Left lobe of liver (tissue), 2 donors: ENCODE measurements around the gene WNT7B. TPM values are rescaled to one million over a fixed set of nuclear protein-coding genes. Genes with fewer than 3 reads are reported as not detected.

ENCODE experiments used
- ATAC-seq: fragments of 200-7000 bp; cut with Tn5 transposase; one replicate; pipeline ENCODE4 v1.9.1; 2020; ENCODE audit warnings: mild to moderate bottlenecking, moderate library complexity
- DNase-seq: peaks from one replicate; pipeline ENCODE4 v3.0.0-alpha.2; 2020; ENCODE audit warnings: low spot score
- total RNA-seq: library from RNA; stranded (reverse); gene quantifications from one replicate; pipeline ENCODE4 v1.2.1, GENCODE V29; 2021
- donor health status: DM: no; HTN: no; CAD: no; lungs with moderate emphysema.
- donor health status: DM: no; HTN: yes; CAD: no.

Gene WNT7B
- total RNA-seq, 1 donor from 2014 or later = 0.08 TPM

DNA sequence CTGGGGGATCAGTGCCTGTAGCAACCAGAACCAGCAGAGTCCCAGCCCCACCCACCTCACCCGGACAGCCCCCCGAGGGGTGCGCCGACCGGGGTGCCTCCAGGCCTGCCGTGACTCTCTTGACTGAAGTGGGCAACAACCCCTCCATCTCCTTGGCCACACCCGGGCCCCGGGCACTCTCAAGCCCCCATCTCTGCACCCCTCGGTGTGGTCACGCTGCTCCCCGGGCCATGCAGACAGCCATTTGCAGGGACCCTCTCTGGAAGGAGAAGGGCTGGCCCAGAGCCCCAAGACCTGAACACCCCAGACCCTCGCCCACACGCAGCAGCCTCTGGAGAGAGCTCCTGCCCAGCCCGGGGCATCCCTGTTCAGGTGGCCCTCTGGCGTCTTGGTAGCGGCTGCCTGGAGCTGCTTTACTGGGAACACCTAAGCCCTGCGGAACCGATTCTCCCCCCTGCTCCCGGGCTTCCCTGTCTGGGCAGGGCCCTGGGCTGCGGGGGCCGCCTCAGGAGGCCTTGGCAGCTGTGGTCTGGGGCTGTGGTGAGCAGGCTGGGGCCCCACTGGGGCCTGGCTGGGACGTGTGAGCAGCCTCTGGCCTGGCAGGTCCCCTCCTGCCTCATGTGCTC lies 84.9 kb downstream of the WNT7B start:
- DNase-seq = no peak

DNA sequence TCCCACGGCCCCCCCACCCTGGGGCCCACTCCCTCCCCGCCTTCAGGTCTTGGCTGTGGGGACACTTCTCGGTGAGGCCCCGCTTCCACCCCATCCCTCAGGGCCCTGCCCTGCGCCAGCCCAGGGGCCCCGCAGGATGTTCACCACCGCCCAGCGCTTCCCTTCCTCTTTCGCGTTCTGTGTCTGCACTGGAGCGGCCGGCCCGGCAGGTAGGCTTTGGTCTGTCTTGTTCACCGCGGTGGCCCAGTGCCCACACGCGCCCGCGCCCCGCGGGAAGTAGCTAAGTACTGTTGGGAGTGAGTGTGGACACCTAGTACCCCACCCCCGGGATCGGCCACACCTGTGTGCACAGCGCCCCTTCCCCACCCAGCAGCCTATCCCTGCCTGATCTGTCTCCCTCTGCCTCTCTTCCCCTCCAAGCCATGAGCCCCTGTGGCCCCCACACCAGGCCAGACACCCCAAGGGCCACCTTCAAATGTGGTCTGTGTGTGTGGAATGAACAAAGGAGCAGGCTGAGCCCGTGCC lies 85.4 kb downstream of the WNT7B start:
- no peak for DNase-seq
- ATAC-seq = no peak

More for the DNA sequence above, 84.9 kb downstream of the WNT7B start:
- ATAC-seq = no peak

DNA sequence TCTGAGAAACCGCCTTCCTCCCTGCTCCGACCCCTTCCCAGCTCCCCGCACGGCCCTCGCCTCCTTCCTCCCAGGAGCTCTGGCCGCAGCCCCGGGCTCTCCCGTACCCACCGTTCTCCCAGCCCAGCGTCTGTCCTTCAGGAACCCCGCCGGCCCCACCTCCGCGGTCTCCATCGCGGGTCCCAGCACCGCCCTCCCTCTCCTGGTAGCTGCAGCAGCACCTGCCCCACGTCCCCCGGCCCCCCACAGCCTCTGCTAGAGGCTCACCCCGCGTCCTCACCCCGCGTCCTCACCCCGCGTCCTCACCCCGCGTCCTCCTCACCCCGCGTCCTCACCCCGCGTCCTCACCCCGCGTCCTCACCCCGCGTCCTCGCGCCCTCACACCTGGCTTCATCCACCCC lies 85.9 kb downstream of the WNT7B start:
- ATAC-seq = no peak
- no peak for DNase-seq

DNA sequence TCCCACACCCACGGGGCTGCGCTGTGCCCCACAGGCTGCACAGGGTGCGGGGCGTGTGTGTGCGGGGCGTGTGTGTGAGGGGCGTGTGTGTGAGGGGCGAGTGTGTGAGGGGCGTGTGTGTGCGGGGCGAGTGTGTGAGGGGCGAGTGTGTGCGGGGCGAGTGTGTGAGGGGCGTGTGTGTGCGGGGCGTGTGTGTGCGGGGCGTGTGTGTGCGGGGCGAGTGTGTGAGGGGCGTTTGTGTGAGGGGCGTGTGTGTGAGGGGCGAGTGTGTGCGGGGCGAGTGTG lies 86.7 kb downstream of the WNT7B start:
- ATAC-seq (no peak), DNase-seq (no peak)

DNA sequence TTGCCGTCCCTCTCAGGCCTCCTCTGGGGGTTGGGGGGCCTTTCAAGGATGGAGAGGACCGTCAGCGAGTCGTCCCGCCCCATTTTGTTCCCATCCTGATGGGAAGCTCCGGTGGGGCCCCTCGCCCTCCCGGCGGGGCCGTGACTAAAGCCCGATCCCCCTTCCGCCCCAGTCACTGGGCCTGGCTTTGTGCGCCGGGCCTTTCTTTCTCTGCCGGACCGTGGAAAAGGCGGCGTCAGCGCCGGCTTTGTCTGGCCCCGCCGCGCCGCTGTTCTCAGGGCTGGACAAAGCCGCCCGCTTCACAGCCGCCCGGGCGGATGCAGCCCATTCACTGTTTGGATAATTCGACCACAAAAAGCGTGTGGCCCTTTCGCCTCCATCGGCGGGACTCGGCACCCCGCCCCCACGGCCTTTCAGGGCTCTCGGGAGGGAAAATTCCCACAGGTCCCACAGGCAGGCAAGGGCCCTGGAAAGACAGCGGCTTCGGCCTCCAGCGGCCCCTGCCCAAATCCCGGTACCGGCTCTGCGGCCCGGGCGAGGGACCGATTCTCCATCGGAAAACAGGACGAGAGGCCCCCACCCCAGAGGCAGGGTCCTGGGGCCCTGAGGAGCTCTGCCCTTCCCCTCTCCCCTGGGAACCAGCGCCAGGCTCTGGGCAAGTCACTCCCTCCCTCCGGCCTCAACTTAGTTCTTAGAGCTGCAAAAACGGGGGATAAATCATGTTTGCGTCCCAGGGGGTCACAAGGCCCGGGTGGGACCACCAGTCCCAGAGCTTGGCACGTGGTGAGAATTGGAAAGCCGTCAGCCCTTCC lies 87.2 kb downstream of the WNT7B start:
- ATAC-seq = no peak
- no peak for DNase-seq

DNA sequence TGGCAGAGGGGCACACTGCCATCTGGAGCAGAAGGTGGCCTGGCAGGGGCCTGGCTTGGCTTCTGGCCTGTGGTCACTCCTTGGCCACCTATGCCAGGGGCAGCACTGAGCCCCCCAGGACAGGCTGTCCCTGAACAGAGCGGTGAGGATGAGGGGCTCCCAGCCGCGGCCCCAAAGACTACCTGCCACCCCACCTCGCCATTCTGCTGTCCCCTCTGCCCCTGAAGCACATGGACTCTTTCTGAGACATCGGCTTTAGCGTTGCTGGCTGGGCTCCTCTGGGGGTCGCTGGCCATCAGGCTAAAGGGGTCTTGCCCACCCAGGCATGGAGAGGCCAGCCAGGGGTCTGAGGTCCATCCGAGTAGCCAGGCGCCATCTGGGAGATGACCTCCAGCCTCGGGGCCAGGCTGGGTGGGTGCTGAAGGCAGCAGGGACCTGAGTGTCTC lies 87.8 kb downstream of the WNT7B start:
- DNase-seq = no peak
- ATAC-seq = no peak

DNA sequence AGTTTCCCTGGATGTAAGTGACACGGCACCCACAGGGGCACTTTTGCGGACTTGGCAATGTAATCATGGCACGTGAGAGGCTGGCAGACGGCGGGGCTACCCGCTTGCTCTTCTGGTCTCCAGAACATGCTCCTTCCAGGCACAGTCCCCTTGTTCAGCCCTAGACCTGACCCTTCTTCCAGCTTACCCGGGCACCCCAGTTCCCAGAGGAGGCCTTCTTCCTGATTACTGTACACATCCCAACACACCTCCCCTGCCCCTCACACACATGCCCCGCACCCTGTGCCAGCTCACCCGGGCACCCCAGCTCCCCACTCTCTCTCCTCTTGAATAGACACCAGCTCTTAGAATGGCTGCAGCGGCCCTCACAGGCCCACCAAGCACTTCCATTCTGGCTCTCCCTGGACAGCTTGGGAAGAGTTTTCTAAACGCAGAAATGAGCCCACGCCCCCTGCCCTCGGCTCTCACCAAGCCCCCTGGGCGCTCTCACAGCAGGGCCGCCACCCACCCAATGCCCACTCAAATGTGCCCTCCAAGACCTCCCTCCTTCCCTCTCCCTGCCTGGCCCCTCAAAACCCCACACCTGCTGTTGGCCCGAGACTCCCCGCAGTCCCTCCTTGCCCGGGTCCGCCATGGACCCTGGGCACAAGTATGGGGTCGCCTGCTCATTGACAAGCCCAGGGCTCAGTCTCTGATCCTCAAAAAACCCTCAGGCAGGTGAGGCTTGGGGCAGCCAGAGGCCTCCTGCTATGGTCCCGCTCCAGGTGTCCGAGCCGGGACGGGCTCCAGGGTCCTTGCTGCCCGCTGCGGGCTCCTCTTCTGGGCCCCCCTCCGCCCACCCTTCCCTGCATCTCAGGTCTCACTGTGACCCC lies 88.5 kb downstream of the WNT7B start:
- ATAC-seq (no peak), DNase-seq (no peak)

DNA sequence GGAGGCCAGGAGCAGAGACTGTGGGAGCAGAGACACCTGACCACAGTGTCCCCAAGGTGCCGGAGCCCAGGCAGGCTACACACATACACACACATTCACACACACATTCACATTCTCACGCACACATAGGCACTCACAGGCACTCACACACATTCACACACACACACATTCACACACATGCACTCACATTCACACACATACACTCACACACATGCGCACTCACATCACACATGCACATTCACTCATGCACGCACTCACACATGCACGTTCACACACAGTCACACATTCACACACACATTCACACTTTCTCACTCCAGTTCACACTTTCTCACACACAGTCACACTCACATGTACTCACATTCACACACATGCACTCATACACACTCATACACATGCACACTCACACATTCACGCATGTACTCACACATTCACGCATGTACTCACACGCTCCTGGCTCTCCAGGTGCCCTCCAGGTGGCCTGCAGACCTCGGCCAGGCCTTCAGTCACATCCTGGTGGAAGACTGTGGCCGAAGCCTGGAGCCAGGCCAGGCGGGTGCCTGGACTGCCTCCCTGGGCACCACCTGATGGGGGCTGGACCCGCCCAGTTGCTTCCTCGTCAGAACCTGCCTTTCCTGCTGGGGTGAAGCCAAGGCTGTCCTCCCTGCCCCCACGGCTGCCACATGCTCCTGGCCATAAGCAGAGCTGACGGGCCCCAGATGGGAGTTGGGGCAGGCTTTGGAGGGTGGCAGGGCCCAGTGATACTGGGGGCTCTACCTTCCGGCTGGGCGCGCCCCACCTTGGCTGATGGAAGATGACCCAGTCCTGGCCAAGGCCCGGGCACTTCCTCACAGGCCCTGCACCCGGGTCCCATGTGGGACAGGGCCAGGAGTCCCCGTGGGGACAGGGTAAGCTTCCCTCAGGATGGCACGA lies 89.5 kb downstream of the WNT7B start:
- ATAC-seq = no peak
- no peak for DNase-seq

DNA sequence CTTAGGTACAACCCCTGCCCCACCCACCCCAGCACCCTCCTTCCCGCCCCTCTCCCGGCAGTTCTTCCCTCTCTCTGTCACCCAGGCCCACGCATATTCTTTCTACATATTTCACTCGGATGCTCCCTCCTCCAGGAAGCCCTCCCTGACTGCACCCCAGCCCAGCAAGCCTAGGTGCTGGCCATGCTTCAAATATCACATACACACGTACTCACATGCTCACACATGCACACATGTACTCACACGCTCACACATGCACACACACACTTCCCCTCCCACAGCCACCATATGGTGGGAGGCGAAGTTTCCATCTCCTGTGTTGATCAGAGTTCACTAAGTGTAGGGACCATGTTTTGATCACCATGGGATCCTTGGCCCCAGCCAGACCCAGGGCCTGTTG lies 90.4 kb downstream of the WNT7B start:
- ATAC-seq (no peak), DNase-seq (no peak)

DNA sequence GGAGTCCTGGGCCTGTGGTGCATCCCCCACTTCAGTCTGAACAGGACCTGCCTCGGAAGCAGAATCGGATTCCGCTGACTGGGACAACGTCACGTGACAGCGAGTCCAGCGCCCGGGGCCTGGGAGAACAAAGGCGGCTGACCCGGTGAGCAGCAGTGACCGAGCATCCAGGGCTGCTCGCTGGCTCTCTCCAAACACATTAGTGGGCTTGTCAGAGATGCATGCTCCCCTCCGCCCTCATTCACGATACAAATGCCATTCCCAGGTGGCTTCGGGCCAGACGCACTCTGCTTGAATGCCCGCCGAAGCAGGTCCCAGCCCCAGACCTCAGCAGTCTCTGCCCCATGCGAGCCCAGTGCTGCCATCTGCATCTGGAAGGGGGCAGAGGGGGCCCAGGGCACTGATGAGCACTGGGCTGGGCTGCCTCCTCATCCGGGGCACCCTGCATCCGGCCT lies 91.0 kb downstream of the WNT7B start:
- no peak for DNase-seq
- ATAC-seq = no peak

DNA sequence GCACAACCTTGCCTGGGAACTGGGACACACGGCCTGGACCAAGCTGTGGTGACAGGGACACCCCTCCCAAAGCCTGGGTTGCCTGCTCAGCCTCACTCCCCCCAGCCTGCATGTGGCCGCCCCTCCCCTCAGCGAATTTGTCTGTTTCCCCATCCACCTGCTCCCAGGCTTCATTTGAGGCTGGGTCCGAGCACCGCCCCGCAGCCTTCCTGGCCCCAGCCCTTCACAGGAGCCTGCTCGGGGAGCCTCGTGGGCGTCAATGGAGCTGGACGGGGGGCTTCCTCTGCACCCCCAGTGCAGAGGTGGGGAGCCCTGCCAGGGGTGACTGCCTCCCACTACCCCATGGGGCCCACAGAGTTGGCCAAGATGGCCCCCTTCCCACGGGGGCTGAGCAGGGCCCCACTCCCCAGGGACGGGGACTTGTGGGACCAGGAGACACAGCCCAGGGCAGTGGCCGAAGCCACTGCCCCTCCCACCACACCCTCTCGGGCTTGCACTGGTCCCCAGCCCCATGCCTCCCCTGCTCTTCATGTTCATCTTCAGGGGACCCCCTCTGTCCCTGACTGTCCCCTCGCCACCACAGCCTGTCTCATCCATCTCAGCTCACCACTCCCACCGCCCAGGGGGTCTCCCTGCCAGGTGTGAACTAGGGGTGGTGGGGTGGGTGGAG lies 91.7 kb downstream of the WNT7B start:
- DNase-seq (no peak), ATAC-seq (no peak)

DNA sequence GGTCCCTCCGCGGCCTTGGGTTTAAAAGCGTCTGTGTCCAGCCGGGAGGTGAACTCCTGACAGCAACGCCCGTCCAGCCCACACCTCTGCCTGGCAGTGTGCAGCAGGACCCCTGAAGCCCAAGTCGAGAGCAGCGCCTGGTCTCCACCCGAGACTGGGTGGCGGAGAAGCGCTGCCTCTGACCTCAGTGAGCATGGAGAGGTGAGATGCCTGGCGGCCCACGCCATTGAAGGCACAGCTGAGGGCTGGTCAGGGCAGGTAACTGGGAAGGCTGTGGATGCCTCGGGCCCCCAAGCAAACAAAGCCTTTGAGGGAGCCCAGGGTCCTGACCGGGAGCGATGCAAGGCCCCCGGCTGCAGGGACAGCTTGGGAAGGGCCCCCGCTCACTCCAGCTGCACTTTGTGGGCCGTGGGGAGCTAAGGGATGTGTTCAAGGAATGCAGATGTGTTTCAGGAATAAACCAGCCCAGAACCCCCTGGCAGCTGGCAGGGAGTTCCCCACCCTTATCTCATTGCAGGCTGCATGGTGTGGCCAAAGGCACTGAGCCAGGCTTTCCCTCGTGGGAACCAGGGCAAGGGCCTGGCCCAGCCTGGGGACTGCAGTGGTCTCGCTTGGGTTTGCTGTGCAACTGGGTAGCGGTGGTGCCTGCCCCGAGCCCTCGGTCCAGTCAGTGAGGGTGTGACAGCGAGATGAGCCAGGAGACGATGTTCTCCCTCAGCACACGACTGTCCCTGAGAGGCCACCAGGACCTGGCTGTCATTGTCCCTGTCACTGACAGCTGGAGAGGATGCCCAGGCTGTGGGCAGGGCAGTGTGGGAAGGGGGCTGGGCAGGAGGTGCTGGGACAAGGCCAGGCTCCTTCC lies 92.5 kb downstream of the WNT7B start:
- DNase-seq (no peak), ATAC-seq (no peak)

DNA sequence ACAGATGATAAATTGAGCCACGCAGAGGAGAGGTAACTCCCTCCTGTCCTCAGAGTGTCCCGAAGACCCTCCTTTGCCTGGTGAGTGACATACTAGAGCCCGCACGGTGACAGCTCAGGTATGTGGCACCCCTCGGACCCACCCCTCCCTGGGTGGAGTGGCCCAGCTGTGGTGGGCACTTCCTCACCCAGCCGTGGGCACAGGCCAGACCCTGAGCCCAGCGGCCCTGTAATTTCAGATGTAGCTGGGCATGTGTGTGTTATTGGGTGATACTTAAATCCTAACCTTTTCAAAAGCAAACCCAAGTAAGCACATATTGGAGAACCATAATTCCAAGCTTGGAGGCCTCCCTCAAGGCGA lies 93.2 kb downstream of the WNT7B start:
- no peak for DNase-seq
- ATAC-seq = no peak

DNA sequence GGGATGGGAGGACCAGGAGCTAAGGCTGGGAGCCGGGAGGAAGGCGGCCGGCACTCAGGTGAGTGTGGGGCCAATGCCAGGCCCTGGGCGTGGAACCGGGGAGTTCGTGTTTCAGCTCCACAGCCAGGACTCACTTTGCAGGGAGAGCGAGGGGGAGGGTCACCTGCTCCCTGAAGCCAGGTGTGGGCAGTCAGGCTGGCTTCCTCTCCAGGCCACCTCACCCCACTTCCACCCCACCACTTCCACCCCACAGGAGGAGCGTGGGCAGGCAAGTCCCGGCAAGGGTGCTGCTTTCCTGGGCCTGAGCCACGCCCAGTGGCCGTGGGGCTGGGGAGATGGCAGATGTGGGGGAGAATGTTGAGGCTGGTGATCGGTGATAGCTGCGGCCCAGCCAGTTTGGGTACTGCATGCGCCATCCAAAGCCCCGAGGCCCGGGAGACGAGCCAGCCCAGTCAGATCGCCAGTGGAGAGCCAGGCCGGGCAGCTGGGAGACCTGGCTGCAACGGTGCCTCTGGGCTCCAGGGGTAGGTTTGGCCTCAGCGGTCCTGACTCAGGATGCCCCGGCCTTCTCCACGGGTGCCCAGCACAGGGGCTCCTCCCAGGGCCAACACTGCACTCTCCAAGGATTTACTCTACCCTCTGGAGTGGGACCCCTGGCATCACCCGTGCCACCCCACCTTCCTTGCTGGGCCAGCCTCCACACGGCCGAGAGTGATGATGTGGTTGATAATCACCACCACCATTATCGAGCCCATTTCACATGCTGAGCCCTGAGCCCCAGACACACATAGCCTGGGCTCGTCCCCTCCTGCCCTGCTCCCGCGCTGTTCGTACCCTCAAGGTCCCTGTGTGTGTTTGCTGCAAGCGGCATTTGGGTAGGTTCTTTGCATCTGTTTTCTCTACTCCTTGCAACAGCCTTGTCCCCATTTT lies 93.8 kb downstream of the WNT7B start:
- DNase-seq (no peak), ATAC-seq (no peak)

DNA sequence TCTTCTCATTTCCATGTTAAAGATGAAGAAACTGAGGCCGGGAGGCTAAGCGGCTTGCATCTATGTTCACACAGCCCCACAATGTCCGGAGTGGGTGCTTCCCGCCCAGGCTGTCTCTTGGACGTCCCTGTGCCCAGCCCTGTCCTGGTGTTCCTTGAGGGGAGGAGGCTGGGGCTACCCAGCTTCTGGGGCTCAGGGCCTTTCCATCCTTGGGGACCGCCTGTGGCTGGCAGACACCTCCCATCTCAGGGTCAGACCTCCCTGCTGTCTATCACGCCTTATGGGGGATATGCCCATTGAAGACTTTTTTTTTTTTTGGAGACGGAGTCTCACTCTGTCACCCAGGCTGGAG lies 95.5 kb downstream of the WNT7B start:
- DNase-seq (no peak), ATAC-seq (no peak)

DNA sequence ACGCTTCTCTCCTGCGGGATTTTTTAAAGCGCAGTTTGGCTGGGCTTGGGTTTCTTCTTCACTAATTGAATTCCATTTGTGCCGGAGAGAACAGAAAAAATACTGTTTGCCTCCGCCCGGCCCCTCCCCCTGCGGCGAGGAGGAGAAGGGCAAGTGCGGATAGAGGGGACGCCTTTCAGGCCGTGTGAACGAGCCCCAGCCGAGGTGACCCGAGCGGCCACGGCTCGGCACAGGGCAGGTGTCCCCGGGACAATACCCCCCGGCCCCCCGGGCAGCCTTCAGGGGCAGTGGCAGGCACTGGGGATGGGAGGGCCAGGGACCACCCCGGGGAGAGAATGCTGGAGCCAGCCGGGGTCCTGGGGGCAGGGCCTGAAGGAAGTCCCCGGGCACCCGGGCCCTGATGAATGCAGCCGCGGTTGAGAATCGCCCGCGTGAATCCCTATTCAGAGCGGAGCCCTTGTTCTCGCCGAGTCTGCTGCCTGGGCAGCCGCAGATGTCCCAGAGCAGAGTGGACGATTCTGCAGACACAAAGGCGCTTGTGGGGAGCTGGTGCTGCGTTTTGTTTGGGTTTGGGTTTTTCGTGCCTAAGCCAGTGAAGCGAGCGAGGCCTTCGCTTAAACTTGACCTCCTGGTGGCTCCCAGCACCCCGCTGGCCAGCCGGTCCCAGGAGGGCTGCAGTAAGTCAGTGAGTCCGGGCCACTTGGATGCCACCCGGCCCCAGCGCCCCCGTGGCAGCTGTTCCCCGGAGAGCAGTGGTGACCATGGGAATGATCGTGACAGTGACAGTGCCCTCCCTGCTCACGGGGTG lies 96.0 kb downstream of the WNT7B start:
- no peak for ATAC-seq

DNA sequence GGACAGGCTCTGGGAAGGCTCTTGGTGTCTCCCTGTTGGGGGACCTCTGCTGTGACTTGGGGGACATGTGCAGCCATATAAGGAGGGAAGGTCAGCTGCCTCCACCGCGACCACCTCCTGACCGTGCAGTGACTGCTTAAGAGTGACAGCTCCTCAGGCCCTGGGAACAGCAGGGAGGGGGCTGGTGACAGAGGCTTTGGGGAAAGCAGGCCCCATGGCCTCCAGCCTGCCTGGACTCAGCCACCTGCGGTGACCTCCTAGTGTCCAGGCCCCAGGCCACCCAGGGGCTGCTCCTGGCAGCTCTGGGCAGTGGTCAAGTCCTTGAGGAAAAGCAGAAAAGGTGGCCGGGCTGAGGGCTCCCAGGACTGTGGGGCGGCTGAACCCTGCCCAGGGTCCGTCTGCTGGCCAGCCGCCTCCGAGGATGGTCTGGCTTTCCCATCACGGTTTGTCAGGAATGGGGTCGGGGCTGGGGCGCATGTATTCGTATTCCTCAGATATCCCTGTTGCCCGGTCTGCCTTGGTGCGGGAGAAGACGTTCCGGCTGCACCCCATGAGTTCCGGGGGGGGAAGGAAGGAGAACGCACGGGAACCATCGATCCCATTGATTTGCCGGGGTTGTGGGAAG lies 96.8 kb downstream of the WNT7B start:
- ATAC-seq = no peak

More for the DNA sequence above, 96.0 kb downstream of the WNT7B start:
- no peak for DNase-seq

More for the DNA sequence above, 96.8 kb downstream of the WNT7B start:
- DNase-seq = no peak
